GM19193 (cell line): ENCODE measurements around the gene FGR.

Experiments
- POLR2A ChIP-seq: IDR thresholded peaks from 4 replicates; pipeline ENCODE4 v1.6.1; 2011; ENCODE audit not compliant: insufficient read depth, insufficient read length; ENCODE audit errors: extremely low read depth

The FGR gene

DNA sequence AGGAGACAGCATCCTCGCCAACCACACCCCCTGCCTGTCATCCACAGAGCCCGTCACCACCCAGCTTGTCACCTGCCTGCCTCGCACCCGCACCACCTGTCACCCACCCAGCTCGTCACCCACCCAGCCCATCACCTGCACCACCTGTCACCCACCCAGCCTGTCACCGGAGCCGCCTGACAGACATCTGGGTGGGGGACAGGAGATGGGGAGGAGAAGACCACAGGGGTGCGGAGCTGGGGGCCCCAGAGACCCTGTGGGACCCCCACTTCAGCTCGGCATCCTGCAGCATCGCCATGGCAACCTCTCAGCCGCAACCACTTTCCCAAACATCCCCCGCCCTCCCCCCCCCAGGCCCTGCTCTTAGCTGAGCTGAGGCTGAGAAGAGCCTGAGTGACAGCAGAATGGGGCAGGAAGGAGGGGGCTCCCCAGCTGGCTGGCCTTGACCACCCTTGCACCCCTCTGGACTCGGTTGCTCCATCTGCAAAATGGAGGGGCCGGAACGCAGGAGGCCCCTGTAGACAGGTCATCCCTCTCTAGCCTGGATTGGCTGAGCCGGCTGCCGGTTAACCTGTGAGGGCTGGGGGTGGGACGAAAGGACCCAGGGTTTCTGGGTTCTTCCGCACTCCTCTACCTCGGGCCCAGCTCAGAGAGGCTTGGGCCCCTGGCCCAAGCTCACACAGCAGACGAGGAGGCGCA is 42.6 kb downstream of the FGR start:
- TF ChIP-seq POLR2A: no peak

DNA sequence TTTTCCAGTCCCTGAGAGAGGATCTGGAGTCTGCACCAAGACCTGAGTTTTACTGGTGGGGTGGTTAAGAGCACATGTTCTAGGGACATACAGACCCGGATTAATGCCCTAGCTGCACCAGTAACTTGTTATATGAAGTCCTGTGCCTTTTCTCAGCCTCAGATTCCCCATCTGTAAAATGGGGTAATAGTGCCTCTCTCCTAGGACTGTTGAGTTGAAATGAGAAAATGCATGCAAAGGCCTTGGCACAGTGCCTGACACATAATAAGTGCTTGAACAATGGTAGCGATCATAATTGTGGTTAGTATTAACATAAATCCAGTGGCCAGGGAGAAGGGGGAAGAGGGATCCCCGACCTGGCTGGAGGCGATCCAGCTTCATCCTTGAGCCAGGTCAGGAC is 43.4 kb downstream of the FGR start:
- TF ChIP-seq POLR2A: no peak

DNA sequence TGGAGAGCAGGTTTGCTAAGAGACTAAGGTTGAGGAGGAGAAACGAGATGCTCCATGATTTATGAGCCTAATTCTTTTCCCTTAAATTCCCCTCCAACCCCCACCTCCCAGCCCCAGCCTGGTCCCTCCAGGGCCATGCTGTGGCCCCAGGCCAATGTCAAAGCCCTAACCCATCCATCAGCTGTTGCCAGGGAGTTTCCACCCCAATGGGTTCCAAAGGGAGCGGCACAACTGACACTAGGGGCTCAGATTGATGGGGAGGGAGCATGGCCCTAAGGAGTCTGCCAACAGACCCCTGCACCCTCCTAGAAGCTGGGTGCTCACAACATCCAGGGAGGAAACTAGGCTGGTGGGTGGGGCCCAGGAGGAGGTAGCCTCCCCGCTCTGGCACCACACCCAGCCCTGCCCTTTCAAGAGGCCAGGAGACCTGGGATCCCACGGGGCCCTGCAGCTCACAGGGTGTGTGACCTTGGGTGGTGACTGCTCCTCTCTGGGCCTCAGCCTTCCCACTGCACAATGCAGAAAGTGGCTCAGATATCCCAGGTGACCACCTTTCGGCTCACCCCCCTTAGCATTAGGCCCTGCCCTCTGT is 44.0 kb downstream of the FGR start:
- no peak for TF ChIP-seq POLR2A

DNA sequence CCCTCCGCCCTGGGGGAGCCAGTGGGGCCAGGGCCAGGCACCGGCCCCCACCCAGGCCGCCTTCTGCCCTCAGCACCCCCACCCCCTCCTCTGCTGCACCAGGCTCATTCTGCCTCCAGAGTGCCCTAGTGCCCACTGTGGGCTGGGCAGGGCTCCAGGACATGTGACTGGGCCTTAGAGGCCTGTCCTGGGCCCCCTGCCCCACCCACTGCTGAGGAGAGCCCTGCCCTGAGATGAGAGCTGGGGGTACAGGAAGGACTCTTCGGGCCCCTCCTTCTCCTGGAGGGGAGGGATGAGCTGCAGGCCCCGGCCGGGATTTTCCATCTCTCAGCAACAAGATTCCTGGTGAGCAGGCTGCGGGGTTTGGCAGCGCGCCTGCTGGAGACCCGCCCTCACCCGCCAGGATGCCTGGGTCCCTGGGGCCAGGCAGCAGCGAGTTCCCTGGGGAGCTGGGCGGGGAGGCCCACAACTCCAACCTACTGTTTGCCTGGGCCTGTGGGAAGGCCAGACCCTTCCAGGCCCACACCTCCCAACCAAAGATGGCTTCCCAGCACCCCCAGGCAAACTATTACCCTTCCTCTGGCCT is 45.1 kb downstream of the FGR start:
- no peak for TF ChIP-seq POLR2A

DNA sequence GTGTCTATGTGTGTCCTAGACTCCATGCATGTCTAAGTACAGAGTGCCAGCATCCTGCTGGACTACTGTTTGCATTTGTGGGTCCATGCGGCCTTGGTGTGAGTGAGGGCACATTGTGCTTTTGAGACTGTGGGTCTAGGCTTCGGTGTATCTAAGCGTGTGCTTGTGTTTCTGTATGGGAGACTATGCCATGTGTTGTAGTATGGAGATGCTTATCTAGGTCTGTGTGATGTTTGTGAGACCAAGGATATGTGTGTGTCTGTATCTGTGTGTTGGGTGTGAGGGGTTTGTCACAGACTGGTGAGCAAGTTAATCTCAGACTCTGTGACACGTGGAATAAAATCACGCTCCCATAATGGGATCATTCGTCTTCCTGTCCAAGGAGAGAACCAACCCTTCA is 45.5 kb downstream of the FGR start:
- no peak for TF ChIP-seq POLR2A

DNA sequence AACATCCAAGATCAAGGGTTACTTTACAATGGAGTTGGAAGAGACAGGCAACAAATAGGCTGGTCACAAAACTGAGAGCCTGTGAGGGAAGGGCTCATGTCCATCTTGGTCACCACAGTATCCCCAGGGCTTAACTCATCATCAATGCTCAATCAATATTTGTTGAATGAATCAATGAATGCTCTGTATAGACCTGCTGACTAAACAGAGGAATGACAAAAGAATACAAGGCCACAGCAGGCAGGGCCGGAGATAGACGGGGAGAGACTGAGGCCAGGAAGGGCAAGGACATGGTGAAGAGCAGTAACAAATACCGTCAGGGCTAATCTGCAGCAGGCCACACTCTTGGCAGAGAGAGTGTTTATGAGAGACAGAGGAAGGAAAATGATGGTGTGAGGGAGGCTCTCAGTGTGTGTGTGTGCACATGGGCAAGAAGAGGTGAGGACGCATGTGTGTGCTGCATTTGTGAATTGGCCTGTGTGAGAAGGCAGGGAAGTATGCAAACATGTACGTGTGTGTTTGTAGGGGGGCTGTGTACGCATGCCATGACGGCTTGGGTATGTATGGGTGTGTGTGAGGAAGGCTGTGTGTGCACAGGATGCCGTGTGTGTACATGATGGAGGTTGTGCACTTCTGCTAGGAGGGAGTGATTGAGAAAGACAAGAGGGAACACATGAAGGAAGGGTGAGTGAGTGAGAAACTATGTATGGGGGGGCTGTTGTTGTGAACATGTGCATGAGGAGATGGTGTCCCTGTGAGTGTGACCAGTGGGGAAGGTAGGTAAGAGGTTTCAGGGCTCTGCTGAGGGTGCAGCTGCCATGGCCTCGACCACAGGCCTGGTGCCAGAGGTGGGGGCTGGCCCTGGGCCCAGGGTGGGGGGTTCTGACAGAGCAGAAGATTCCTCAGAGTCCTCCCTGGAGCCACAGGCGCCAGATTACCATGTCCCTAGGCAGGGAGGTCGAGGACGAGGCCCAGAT is 46.4 kb downstream of the FGR start:
- no peak for TF ChIP-seq POLR2A

DNA sequence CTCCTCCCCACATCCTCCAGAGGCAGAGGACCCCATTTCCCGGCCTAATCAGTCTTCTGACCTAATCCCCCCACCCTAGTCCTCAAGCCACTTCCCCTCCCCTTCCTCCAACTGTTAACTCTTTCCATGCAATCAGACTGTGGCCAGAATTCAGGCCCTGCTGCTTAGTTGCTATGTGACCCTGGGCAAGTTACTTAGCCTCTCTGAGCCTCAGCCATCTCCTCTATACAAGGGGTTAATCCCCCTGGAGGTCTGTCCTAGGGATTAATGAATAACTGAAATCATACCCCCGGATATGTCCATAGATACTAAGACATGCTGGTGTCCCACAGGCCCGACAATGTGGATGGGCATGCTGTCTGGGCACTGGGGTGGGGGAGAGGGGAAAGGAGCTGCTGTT is 49.3 kb downstream of the FGR start:
- no peak for TF ChIP-seq POLR2A

DNA sequence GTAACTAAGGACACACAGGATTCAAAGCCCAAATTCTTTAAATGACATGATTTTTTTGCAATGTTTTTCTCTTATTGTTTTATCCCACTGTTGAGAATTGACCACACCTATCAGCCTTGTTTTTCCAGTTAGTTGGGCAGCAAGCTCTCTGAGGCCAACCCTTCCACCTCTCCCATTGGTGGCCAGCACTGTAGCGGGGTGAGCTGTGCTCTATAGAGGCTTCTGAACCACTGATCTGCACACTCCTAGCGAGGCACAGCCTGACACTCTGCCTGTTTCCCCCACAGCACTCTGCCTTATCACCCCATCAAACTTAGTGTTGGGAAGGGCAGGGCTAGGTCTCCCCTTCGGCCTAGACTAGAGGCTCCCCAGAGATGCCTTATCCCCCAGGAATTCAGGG is 50.5 kb downstream of the FGR start:
- TF ChIP-seq POLR2A: no peak

DNA sequence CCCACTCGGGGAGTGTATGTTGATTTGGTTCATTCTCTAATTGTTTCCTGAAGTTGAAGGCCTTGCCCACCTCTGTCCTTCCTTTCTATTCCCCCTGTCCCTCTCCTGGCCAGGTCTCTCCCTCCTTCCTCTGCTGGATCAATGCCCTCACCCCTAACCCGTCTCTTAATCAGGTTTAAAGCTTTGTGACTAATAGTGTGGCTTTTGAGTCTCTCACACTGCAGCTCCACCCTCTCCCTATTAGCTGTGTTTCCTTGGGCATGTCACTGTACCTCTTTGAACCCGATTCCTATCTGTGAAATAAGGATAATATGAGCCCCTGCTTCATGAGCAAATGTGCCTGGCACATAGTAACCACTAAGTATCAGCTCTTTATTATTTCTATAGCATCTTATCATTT is 51.5 kb downstream of the FGR start:
- no peak for TF ChIP-seq POLR2A

DNA sequence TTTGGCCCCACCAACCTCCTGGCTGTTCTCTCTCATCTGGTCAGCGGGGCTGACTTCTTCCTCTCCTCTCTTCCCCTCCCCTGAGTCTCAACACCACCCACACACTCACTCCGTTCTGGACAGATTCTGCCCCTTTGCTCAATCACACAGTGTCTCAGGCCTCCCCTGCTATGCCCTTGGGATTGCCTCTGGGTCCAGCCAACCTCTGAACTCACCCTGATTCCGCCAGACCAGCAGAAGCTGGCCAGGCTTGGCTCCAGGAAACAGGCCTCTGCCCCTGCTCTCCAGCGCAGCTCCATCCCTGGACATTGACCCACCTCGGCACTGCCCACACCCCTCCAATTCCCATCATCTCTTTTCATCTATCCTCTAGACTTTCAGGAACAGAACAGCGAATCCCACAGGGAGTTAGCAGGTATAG is 53.2 kb downstream of the FGR start:
- TF ChIP-seq POLR2A: no peak

DNA sequence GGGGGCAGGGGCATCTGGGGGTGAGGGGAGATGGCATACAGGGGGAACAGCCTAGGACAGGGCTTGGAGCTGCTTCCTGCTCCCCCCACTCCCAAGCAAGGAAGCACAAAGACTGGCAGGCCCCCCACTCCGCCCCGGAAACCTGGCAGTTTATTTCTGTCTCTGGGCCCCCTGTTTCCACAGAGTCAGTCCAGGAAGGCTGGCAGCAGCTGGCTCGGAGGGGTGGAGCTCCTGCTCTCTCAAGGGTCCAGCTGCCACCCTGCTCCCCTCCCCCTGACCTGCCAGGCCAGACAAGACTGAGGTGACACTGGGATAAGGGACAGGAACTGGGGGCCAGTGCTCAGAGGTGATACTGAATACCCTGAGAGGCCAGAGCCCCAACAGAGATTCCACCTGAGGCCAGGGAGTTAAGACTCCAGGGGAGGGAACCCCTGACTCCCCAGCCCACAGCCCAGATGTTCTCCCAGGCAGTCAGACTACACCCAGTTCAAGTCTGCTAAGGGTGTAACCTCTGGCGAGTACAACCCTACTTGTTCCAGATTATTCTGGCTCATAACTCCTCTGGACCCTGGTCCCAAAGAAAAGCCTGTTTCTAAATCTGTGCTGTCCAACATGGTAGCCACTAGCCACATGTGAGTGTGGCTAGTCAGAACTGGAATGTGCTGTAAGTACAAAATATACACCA is 57.3 kb downstream of the FGR start:
- TF ChIP-seq POLR2A: no peak

DNA sequence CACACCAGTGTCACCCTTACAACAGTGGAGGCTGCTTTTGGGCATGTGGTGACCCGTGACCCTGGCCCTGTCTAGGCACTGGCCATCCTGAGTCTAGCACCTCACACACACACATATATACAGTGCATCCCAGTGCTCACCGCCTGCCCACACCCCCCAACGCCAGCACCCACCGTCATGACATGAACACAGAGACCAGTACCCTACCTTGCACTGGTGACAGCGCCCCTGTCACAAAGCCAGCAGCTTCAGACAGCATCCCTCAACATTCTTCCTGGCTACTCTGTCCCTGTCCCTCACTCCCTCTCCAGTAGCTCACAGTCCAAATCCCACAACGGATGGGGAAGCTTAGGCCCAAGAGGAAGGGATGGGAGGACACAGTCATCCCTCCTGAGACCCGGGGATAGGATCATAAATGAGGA is 58.2 kb downstream of the FGR start:
- no peak for TF ChIP-seq POLR2A

DNA sequence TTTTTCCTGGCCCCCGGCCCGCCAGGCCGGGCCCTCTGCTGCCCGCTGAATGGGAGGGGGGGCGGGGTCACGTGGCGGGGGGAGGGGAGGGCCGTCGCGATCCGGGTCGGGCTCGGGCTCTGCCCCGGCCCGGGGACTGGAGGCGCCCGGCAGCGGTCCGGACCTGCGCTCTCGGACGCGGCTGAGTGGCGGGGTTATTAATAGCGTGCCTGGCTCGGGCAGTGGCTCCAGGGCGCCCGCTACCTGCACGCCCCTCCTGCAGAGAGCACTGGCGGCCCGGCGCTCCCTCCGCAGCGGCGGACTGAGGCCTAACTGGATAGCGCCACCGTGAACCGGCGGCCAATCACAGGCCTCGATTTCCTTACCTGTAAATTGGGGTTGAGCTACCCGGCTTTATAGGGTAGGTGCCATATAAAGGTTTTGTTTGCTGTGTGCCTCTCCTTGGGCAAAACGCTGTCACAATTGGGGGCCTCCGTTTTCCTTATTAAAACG is 59.1 kb downstream of the FGR start:
- no peak for TF ChIP-seq POLR2A
